Common myeloid progenitor, CD34-positive (primary cell): Measurements from ENCODE around the gene COL9A2.
"Not testable (repeated sequence)": the region's sequence is repeated elsewhere in the genome, so short reads cannot be mapped to it uniquely, and the experiment has no call there.

Experiments used
- CTCF ChIA-PET: fragments of 350-600 bp; sonication (Branson Sonifier 250); formaldehyde crosslinking; loops from one replicate; lab custom pipeline; 2021; ENCODE audit warnings: antibody characterized with exemption; lab: Charles Lee
- POLR2A ChIA-PET: fragments of 350-600 bp; sonication (Branson Sonifier 250); formaldehyde crosslinking; loops from one replicate; lab custom pipeline; 2021; ENCODE audit warnings: antibody characterized with exemption; lab: Charles Lee
- DNase-seq, 3 donors: peaks; one replicate each; pipeline versions ENCODE4 v3.0.0 to v3.0.0-alpha.2; 2013
- H3K27ac ChIP-seq, 2 experiments: 1 replicate in 1 of 2; 2 replicates in 1 of 2; pipeline ENCODE4 v1.7.0; 2013; ENCODE audit warnings: inconsistent platforms in 2 of 2, low read length in 2 of 2, mild to moderate bottlenecking in 2 of 2, low read depth in 1 of 2, moderate library complexity in 1 of 2; ENCODE audit not compliant: severe bottlenecking in 2 of 2, insufficient read depth in 1 of 2, poor library complexity in 1 of 2
- H3K27me3 ChIP-seq, 5 experiments: replicated peaks in 2 of 5; 1 replicate in 3 of 5; 2 replicates in 2 of 5; pipeline versions ENCODE4 v1.6.1 to v1.7.0; 2013; ENCODE audit warnings: low read length in 4 of 5, mild to moderate bottlenecking in 2 of 5, moderate library complexity in 2 of 5, inconsistent platforms in 1 of 5; ENCODE audit not compliant: insufficient read depth in 5 of 5, control insufficient read depth in 4 of 5
- H3K36me3 ChIP-seq, 4 experiments: 1 replicate in 2 of 4; 2 replicates in 2 of 4; pipeline versions ENCODE4 v1.6.1 to v1.7.0; 2013; ENCODE audit warnings: low read length in 3 of 4, control low read depth in 1 of 4, mild to moderate bottlenecking in 1 of 4; ENCODE audit not compliant: control insufficient read depth in 4 of 4, insufficient read depth in 4 of 4
- H3K4me1 ChIP-seq, 4 experiments: 1 replicate in 3 of 4; 2 replicates in 1 of 4; pipeline versions ENCODE4 v1.6.1 to v1.7.1; 2013; ENCODE audit warnings: low read length in 3 of 4, mild to moderate bottlenecking in 3 of 4, control low read depth in 1 of 4, inconsistent platforms in 1 of 4, moderate library complexity in 1 of 4; ENCODE audit not compliant: control insufficient read depth in 4 of 4, insufficient read depth in 4 of 4; ENCODE audit errors: control extremely low read depth in 1 of 4
- H3K4me3 ChIP-seq, 7 experiments: 1 replicate in 4 of 7; 2 replicates in 3 of 7; pipeline versions ENCODE4 v1.5.1 to v1.7.0; 2013; ENCODE audit warnings: mild to moderate bottlenecking in 7 of 7, low read length in 6 of 7, moderate library complexity in 6 of 7, inconsistent platforms in 2 of 7, low read depth in 2 of 7, control low read depth in 1 of 7; ENCODE audit not compliant: insufficient read depth in 4 of 7, control insufficient read depth in 1 of 7; ENCODE audit errors: extremely low read depth in 1 of 7
- H3K9me3 ChIP-seq, 5 experiments: 1 replicate in 4 of 5; 2 replicates in 1 of 5; pipeline versions ENCODE4 v1.6.1 to v1.7.1; 2013; ENCODE audit warnings: low read length in 4 of 5, mild to moderate bottlenecking in 2 of 5, inconsistent platforms in 1 of 5, low read depth in 1 of 5, moderate library complexity in 1 of 5; ENCODE audit not compliant: control insufficient read depth in 4 of 5, insufficient read depth in 2 of 5; ENCODE audit errors: control extremely low read depth in 1 of 5
- WGBS: methylation state at CpG from one replicate; pipeline ENCODE4 v1.1.5; 2013; ENCODE audit not compliant: insufficient coverage; 5-methylcytosine and 5-hydroxymethylcytosine counted together

Gene COL9A2

DNA sequence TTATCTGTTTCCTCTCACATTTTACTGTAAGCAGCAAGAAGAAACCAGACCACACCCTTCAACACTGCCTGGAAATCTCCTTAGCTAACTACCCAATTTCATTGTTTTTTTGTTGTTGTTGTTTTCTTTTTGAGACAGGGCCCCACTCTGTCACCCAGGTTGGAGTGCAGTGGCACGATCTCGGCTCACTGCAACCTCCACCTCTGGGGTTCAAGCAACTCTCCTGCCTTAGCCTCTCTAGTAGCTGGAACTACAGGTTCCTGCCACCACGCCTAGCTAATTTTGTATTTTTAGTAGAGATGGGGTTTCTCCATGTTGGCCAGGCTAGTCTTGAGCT, 25.3 kb upstream of the COL9A2 start:
- CTCF ChIA-PET, result interaction anchor here (1.3 to 1.5 kb wide), 3 partner anchors 27 to 264 kb away, joined by 5 to 8 read pairs (median 5); no protein-coding TSS in a partner anchor

GRCh38 chr1:40341491-40342380, 24.6 kb upstream of the COL9A2 start:
- Histone ChIP-seq H3K4me1 (peaks cover 0 to 21% (median 8%) of the 10 kb centered on the region in 4 experiments), H3K27me3 (no peaks in the 10 kb centered on the region), H3K9me3 (peaks cover 0 to 4% (median 0%) of the 10 kb centered on the region in 5 experiments), H3K4me3 (no peak overlapping the region), H3K36me3 (no peaks in the 10 kb centered on the region), H3K27ac (no peak overlapping the region)
- ChIA-PET CTCF (interaction anchor here (0.9 to 1.5 kb wide), 7 partner anchors 10 to 263 kb away, joined by 3 to 8 read pairs (median 3); no protein-coding TSS in a partner anchor), POLR2A (interaction anchor here (0.6 to 0.7 kb wide), 3 partner anchors 42 to 260 kb away, joined by 3 to 10 read pairs (median 6); no protein-coding TSS in a partner anchor)
- whole genome bisulfite sequencing, result 84% methylated on average over 4 of the region's 6 CpGs
- peak in 2 of 3 donors; percentile 30 to 44 for DNase-seq

More for the DNA sequence above, 25.3 kb upstream of the COL9A2 start:
- POLR2A ChIA-PET, H3K27ac ChIP-seq, H3K36me3 ChIP-seq, DNase-seq, H3K4me3 ChIP-seq, H3K9me3 ChIP-seq, H3K27me3 ChIP-seq: not testable (repeated sequence)
- H3K4me1 ChIP-seq, result peaks cover 0 to 21% (median 8%) of the 10 kb centered on the region in 4 experiments
- 100% methylated on average over 2 of the region's 3 CpGs for WGBS

- H3K36me3 ChIP-seq, result no peaks in the 10 kb centered on the region
- peak in 2 of 3 donors; percentile 18 to 20 for DNase-seq
- 75% methylated on average over 6 of the region's 6 CpGs for WGBS
- no peak overlapping the region for H3K27ac ChIP-seq
- ChIA-PET CTCF (interaction anchor here (0.6 to 6.1 kb wide), 35 partner anchors 10 to 421 kb away, joined by 3 to 66 read pairs (median 6); partner anchors contain the start of genes COL9A2 and ZMPSTE24), POLR2A (interaction anchor here (1.0 kb wide), 1 partner anchor 186 kb away, joined by 4 read pairs; no protein-coding TSS in a partner anchor)
- no peak overlapping the region for H3K4me3 ChIP-seq
- H3K9me3 ChIP-seq, result peaks cover 0 to 4% (median 0%) of the 10 kb centered on the region in 5 experiments
- H3K4me1 ChIP-seq, result peaks cover 0 to 21% (median 8%) of the 10 kb centered on the region in 4 experiments
- H3K27me3 ChIP-seq, result no peaks in the 10 kb centered on the region
These were observed 22.6 kb upstream of the COL9A2 start for GRCh38 chr1:40339420-40340323.

- 41% methylated on average over 14 of the region's 21 CpGs for WGBS
- peaks cover 0 to 21% (median 8%) of the 10 kb centered on the region in 4 experiments for H3K4me1 ChIP-seq
- ChIA-PET CTCF (interaction anchor here (0.7 to 6.1 kb wide), 45 partner anchors 10 to 421 kb away, joined by 3 to 66 read pairs (median 4); partner anchors contain the start of genes COL9A2 and ZMPSTE24), POLR2A (interaction anchor here (1.0 kb wide), 1 partner anchor 185 kb away, joined by 4 read pairs; no protein-coding TSS in a partner anchor)
- no peaks in the 10 kb centered on the region for H3K27me3 ChIP-seq
- peak; percentile 84 to 92 (median 89) for DNase-seq
- no peak overlapping the region for H3K27ac ChIP-seq
- peaks cover 0 to 4% (median 0%) of the 10 kb centered on the region in 5 experiments for H3K9me3 ChIP-seq
- peak overlapping the region in 2 of 7 experiments; percentile 52 to 55 for H3K4me3 ChIP-seq
- H3K36me3 ChIP-seq, result no peaks in the 10 kb centered on the region
These were observed 21.8 kb upstream of the COL9A2 start for GRCh38 chr1:40338745-40339419.

DNA sequence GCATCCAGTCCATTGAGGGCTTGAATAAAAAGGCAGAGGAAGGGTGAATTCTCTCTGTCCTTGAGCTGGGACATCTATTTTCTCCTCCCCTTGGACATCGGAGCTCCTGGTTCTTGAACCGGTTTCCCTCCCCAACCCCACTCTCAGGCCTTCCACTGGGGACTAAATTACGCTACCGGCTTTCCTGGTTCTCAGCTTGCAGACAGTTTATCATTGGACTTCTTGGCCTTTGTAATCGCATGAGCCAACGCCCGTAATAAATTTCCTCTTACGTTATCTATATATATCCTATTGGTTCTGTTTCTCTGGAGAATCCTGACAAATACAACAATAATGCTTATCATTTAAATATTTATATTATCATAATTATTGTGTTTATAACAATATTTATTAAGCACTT, 20.4 kb upstream of the COL9A2 start:
- peaks cover 0 to 7% (median 0%) of the 10 kb centered on the region in 5 experiments for H3K9me3 ChIP-seq
- no peak for DNase-seq
- no peaks in the 10 kb centered on the region for H3K27me3 ChIP-seq
- H3K4me3 ChIP-seq, result no peak overlapping the region
- no peaks in the 10 kb centered on the region for H3K36me3 ChIP-seq
- no peak overlapping the region for H3K27ac ChIP-seq
- CTCF ChIA-PET, result interaction anchor here (0.6 to 6.1 kb wide), 20 partner anchors 9 to 261 kb away, joined by 3 to 66 read pairs (median 6); partner anchors contain the start of gene COL9A2
- 96% methylated on average over 4 of the region's 8 CpGs for WGBS
- peaks cover 0 to 21% (median 8%) of the 10 kb centered on the region in 4 experiments for H3K4me1 ChIP-seq
- POLR2A ChIA-PET, result no interaction called here

- WGBS, result no CpG with 5 or more reads among the region's 1 CpG
- no peaks in the 10 kb centered on the region for H3K4me1 ChIP-seq
- no peak overlapping the region for H3K4me3 ChIP-seq
- POLR2A ChIA-PET, result no interaction called here
- H3K9me3 ChIP-seq, result peaks cover 0 to 6% (median 0%) of the 10 kb centered on the region in 5 experiments
- CTCF ChIA-PET, result interaction anchor here (0.6 kb wide), 1 partner anchor 118 kb away, joined by 3 read pairs; no protein-coding TSS in a partner anchor
- H3K27ac ChIP-seq, result no peak overlapping the region
- no peaks in the 10 kb centered on the region for H3K36me3 ChIP-seq
- no peak for DNase-seq
- no peaks in the 10 kb centered on the region for H3K27me3 ChIP-seq
These were observed 15.6 kb upstream of the COL9A2 start for GRCh38 chr1:40332695-40333094.
